GM12878 (cell line): ENCODE data around the gene PRKG1.

Experiments
- CREB1 ChIP-seq: IDR thresholded peaks from 2 replicates; pipeline ENCODE4 v1.6.1; 2012; ENCODE audit warnings: low read depth, mild to moderate bottlenecking, inconsistent platforms
- EZH2 ChIP-seq: IDR thresholded peaks from 2 replicates; pipeline ENCODE4 v1.6.1; 2012; ENCODE audit warnings: low read depth, mild to moderate bottlenecking, control low read depth, inconsistent platforms, low read length, borderline replicate concordance; ENCODE audit not compliant: control insufficient read depth
- GABPA ChIP-seq: IDR thresholded peaks from 2 replicates; pipeline ENCODE4 v1.6.1; 2014; ENCODE audit warnings: antibody characterized with exemption, low read depth, mild to moderate bottlenecking, inconsistent platforms
- JUND ChIP-seq: IDR thresholded peaks from 2 replicates; pipeline ENCODE4 v1.6.1; 2012; ENCODE audit warnings: low read depth, mild to moderate bottlenecking, low read length, improper control_type of control experiment, moderate library complexity
- TARDBP ChIP-seq: IDR thresholded peaks from 2 replicates; pipeline ENCODE4 v1.6.1; 2016; ENCODE audit warnings: borderline replicate concordance
- TCF3 ChIP-seq: IDR thresholded peaks from 2 replicates; pipeline ENCODE4 v1.6.1; 2012; ENCODE audit warnings: low read depth, mild to moderate bottlenecking, low read length, borderline replicate concordance; ENCODE audit not compliant: insufficient read depth
- TF ChIP-seq, protein P1 (sequence below), 3 experiments: IDR thresholded peaks in 2 of 3; conservative IDR thresholded peaks in 1 of 3; 2 replicates each; pipeline ENCODE4 v1.5.1; 2011; ENCODE audit warnings: low read depth in 3 of 3, low read length in 3 of 3, mild to moderate bottlenecking in 3 of 3, control low read depth in 2 of 3, moderate library complexity in 2 of 3, inconsistent platforms in 1 of 3, mixed read lengths in 1 of 3; ENCODE audit not compliant: control insufficient read depth in 2 of 3, insufficient read depth in 1 of 3; ENCODE audit errors: extremely low read depth in 1 of 3
- TF ChIP-seq, protein P2 (sequence below): IDR thresholded peaks from 2 replicates; pipeline ENCODE4 v1.6.1; 2012; ENCODE audit warnings: low read length, inconsistent platforms
- TF ChIP-seq, protein P3 (sequence below): fragments of 450-650 bp; IDR thresholded peaks from 2 replicates; pipeline ENCODE4 v1.6.1; 2017; ENCODE audit warnings: mild to moderate bottlenecking
- TF ChIP-seq, protein P4 (sequence below): IDR thresholded peaks from 2 replicates; pipeline ENCODE4 v1.6.1; 2011; ENCODE audit warnings: mild to moderate bottlenecking, low read depth, low read length, moderate library complexity; ENCODE audit not compliant: insufficient replicate concordance
- TF ChIP-seq, protein P5 (sequence below): IDR thresholded peaks from 2 replicates; pipeline ENCODE4 v1.6.1; 2011; ENCODE audit warnings: borderline replicate concordance, low read depth, mild to moderate bottlenecking, moderate library complexity, low read length; ENCODE audit not compliant: insufficient read depth, poor library complexity, severe bottlenecking

DNA sequence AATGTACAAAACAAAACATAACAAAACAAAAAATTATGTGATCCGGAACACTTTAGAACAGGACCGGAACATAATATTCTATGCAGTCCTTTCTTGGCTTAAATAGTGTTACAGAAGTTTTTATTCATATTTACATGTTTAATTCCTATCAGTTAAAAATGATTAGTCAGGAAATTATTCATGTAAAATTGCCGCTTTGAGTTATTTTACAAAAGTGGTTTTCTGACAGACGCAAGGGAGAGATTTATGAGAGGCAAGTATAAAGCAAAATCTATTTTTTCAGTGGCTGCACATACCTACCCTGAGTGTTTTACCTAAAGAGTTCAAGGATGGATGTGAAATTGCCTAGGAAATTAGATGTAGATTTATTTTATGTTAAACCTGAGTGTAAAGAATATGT, 1009.1 kb downstream of the PRKG1 start:
- TF ChIP-seq TCF3 (no peak), CREB1 (no peak), EZH2 (no peak), TARDBP (no peak), JUND (no peak), GABPA (no peak)
- TF ChIP-seq, protein P1, sequence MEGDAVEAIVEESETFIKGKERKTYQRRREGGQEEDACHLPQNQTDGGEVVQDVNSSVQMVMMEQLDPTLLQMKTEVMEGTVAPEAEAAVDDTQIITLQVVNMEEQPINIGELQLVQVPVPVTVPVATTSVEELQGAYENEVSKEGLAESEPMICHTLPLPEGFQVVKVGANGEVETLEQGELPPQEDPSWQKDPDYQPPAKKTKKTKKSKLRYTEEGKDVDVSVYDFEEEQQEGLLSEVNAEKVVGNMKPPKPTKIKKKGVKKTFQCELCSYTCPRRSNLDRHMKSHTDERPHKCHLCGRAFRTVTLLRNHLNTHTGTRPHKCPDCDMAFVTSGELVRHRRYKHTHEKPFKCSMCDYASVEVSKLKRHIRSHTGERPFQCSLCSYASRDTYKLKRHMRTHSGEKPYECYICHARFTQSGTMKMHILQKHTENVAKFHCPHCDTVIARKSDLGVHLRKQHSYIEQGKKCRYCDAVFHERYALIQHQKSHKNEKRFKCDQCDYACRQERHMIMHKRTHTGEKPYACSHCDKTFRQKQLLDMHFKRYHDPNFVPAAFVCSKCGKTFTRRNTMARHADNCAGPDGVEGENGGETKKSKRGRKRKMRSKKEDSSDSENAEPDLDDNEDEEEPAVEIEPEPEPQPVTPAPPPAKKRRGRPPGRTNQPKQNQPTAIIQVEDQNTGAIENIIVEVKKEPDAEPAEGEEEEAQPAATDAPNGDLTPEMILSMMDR (IDR thresholded peaks at IDR 0.05 in 2 of 3, conservative IDR thresholded peaks at IDR 0.05 in 1 of 3; ENCODE audit: control insufficient read depth in 2 of 3, extremely low read depth in 1 of 3, insufficient read depth in 1 of 3, low read depth in 3 of 3, low read length in 3 of 3) = no peak
- TF ChIP-seq, protein P2, sequence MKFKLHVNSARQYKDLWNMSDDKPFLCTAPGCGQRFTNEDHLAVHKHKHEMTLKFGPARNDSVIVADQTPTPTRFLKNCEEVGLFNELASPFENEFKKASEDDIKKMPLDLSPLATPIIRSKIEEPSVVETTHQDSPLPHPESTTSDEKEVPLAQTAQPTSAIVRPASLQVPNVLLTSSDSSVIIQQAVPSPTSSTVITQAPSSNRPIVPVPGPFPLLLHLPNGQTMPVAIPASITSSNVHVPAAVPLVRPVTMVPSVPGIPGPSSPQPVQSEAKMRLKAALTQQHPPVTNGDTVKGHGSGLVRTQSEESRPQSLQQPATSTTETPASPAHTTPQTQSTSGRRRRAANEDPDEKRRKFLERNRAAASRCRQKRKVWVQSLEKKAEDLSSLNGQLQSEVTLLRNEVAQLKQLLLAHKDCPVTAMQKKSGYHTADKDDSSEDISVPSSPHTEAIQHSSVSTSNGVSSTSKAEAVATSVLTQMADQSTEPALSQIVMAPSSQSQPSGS = no peak
- TF ChIP-seq, protein P3, sequence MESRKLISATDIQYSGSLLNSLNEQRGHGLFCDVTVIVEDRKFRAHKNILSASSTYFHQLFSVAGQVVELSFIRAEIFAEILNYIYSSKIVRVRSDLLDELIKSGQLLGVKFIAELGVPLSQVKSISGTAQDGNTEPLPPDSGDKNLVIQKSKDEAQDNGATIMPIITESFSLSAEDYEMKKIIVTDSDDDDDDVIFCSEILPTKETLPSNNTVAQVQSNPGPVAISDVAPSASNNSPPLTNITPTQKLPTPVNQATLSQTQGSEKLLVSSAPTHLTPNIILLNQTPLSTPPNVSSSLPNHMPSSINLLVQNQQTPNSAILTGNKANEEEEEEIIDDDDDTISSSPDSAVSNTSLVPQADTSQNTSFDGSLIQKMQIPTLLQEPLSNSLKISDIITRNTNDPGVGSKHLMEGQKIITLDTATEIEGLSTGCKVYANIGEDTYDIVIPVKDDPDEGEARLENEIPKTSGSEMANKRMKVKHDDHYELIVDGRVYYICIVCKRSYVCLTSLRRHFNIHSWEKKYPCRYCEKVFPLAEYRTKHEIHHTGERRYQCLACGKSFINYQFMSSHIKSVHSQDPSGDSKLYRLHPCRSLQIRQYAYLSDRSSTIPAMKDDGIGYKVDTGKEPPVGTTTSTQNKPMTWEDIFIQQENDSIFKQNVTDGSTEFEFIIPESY = no peak
- TF ChIP-seq, protein P4, sequence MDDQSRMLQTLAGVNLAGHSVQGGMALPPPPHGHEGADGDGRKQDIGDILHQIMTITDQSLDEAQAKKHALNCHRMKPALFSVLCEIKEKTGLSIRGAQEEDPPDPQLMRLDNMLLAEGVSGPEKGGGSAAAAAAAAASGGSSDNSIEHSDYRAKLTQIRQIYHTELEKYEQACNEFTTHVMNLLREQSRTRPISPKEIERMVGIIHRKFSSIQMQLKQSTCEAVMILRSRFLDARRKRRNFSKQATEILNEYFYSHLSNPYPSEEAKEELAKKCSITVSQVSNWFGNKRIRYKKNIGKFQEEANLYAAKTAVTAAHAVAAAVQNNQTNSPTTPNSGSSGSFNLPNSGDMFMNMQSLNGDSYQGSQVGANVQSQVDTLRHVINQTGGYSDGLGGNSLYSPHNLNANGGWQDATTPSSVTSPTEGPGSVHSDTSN = no peak
- TF ChIP-seq, protein P5, sequence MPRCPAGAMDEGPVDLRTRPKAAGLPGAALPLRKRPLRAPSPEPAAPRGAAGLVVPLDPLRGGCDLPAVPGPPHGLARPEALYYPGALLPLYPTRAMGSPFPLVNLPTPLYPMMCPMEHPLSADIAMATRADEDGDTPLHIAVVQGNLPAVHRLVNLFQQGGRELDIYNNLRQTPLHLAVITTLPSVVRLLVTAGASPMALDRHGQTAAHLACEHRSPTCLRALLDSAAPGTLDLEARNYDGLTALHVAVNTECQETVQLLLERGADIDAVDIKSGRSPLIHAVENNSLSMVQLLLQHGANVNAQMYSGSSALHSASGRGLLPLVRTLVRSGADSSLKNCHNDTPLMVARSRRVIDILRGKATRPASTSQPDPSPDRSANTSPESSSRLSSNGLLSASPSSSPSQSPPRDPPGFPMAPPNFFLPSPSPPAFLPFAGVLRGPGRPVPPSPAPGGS = no peak
